Measurements from ENCODE around the gene MRPL37. TPM values are rescaled to one million over a fixed set of nuclear protein-coding genes. Genes with fewer than 3 reads are reported as not detected.

The MRPL37 gene
- total and polyA plus RNA-seq, 2 donors (not counting 1 experiment from before 2014, with no cell fraction given): 9.6 to 37.0 TPM

- no peaks in the 10 kb centered on the region for H3K9me3 Mint-ChIP-seq (ENCODE audit: insufficient read depth)
Observed at GRCh38 chr1:54238353-54239034, 38.5 kb downstream of the MRPL37 start.

GRCh38 chr1:54239035-54239383 is 39.0 kb downstream of the MRPL37 start:
- Histone ChIP-seq H3K4me3 (ENCODE audit: control extremely low read depth in 1 of 5, extremely low read depth in 1 of 5, insufficient read depth in 1 of 5, low read depth in 2 of 5, low read length in 4 of 5) (no peak overlapping the region), H4K20me1 (ENCODE audit: control insufficient read depth, insufficient read depth, low read length, poor library complexity, severe bottlenecking) (no peaks in the 10 kb centered on the region), H3K27me3 (replicated peaks in 1 of 4; ENCODE audit: control extremely low read depth in 1 of 4, control insufficient read depth in 3 of 4, insufficient read depth in 4 of 4, low read length in 3 of 4) (no peaks in the 10 kb centered on the region), H3K36me3 (replicated peaks in 1 of 2; ENCODE audit: control extremely low read depth in 1 of 2, control insufficient read depth in 1 of 2, extremely low read depth in 1 of 2, insufficient read depth in 2 of 2, low read length in 1 of 2) (peaks cover 0 to 9% of the 10 kb centered on the region in 2 experiments), H3K79me2 (ENCODE audit: control insufficient read depth, insufficient read depth, low read length) (no peaks in the 10 kb centered on the region), H3K4me2 (replicated peaks; ENCODE audit: low read depth, low read length, poor library complexity, severe bottlenecking) (no peak overlapping the region), H3K4me1 (ENCODE audit: control insufficient read depth in 2 of 2, insufficient read depth in 2 of 2, low read length in 2 of 2) (no peaks in the 10 kb centered on the region), H3K27ac (ENCODE audit: low read length in 2 of 2) (no peak overlapping the region), H2AFZ (ENCODE audit: insufficient read depth, low read depth, low read length, poor library complexity, severe bottlenecking) (no peak overlapping the region), H3K9ac (ENCODE audit: low read length) (no peak overlapping the region), H3K9me3 (ENCODE audit: control extremely low read depth in 1 of 3, control insufficient read depth in 2 of 3, insufficient read depth in 1 of 3, low read length in 2 of 3) (no peaks in the 10 kb centered on the region)
- no peak for TF ChIP-seq CTCF (IDR thresholded peaks at IDR 0.05)
- no peak for TF ChIP-seq EZH2 (IDR thresholded peaks at IDR 0.05; ENCODE audit: borderline replicate concordance, insufficient read depth, low read depth, low read length, poor library complexity, severe bottlenecking)
- Mint-ChIP-seq H3K9me3 (ENCODE audit: insufficient read depth) (no peaks in the 10 kb centered on the region), H3K4me3 (no peak overlapping the region), H3K27me3 (no peaks in the 10 kb centered on the region), H3K27ac (no peak overlapping the region), H3K4me1 (no peaks in the 10 kb centered on the region)
- ATAC-seq (ENCODE audit: low read depth) (no peak), DNase-seq (no peak)
- 100% methylated on average over 1 of the region's 5 CpGs for WGBS (ENCODE audit: insufficient coverage)
- ChIA-PET POLR2A (no interaction called here), CTCF (no interaction called here)
- intact Hi-C loops (cut with micrococcal nuclease): no loop called here

More at GRCh38 chr1:54238353-54239034, 38.5 kb downstream of the MRPL37 start:
- Histone ChIP-seq H3K4me2 (replicated peaks; ENCODE audit: low read depth, low read length, poor library complexity, severe bottlenecking) (no peak overlapping the region), H3K9me3 (ENCODE audit: control extremely low read depth in 1 of 3, control insufficient read depth in 2 of 3, insufficient read depth in 1 of 3, low read length in 2 of 3) (no peaks in the 10 kb centered on the region), H3K4me1 (ENCODE audit: control insufficient read depth in 2 of 2, insufficient read depth in 2 of 2, low read length in 2 of 2) (no peaks in the 10 kb centered on the region), H3K79me2 (ENCODE audit: control insufficient read depth, insufficient read depth, low read length) (no peaks in the 10 kb centered on the region), H3K27ac (ENCODE audit: low read length in 2 of 2) (no peak overlapping the region), H3K36me3 (replicated peaks in 1 of 2; ENCODE audit: control extremely low read depth in 1 of 2, control insufficient read depth in 1 of 2, extremely low read depth in 1 of 2, insufficient read depth in 2 of 2, low read length in 1 of 2) (peaks cover 0 to 9% of the 10 kb centered on the region in 2 experiments), H3K9ac (ENCODE audit: low read length) (no peak overlapping the region), H3K27me3 (replicated peaks in 1 of 4; ENCODE audit: control extremely low read depth in 1 of 4, control insufficient read depth in 3 of 4, insufficient read depth in 4 of 4, low read length in 3 of 4) (no peaks in the 10 kb centered on the region), H2AFZ (ENCODE audit: insufficient read depth, low read depth, low read length, poor library complexity, severe bottlenecking) (no peak overlapping the region), H4K20me1 (ENCODE audit: control insufficient read depth, insufficient read depth, low read length, poor library complexity, severe bottlenecking) (no peaks in the 10 kb centered on the region), H3K4me3 (ENCODE audit: control extremely low read depth in 1 of 5, extremely low read depth in 1 of 5, insufficient read depth in 1 of 5, low read depth in 2 of 5, low read length in 4 of 5) (no peak overlapping the region)
- ChIA-PET POLR2A (no interaction called here), CTCF (no interaction called here)
- no peak overlapping the region for H3K27ac Mint-ChIP-seq
- no peak overlapping the region for H3K4me3 Mint-ChIP-seq
- no peak for ATAC-seq (ENCODE audit: low read depth)
- 80% methylated on average over 10 of the region's 12 CpGs for WGBS (ENCODE audit: insufficient coverage)
- intact Hi-C loops (cut with micrococcal nuclease): no loop called here
- DNase-seq: no peak
- no peaks in the 10 kb centered on the region for H3K27me3 Mint-ChIP-seq
- H3K4me1 Mint-ChIP-seq: no peaks in the 10 kb centered on the region
- TF ChIP-seq CTCF (IDR thresholded peaks at IDR 0.05): no peak
- no peak for TF ChIP-seq EZH2 (IDR thresholded peaks at IDR 0.05; ENCODE audit: borderline replicate concordance, insufficient read depth, low read depth, low read length, poor library complexity, severe bottlenecking)
